Type B pancreatic cell (in vitro differentiated cells): ENCODE results near the gene LIMS1. TPM values are rescaled to one million over a fixed set of nuclear protein-coding genes. Genes with fewer than 3 reads are reported as not detected.

ENCODE experiments used
- DNase-seq: peaks from one replicate; pipeline ENCODE4 v3.0.0; 2021; ENCODE audit warnings: mixed read lengths; ENCODE audit not compliant: unreplicated experiment; ENCODE audit errors: extremely low spot score
- H3K27ac Mint-ChIP-seq: 2 replicates; pipeline ENCODE4 v1.8.0; 2021; ENCODE audit warnings: mild to moderate bottlenecking, mixed read lengths
- H3K27me3 Mint-ChIP-seq: 2 replicates; pipeline ENCODE4 v1.8.0; 2021; ENCODE audit warnings: mixed read lengths
- H3K36me3 Mint-ChIP-seq: 2 replicates; pipeline ENCODE4 v1.8.0; 2021; ENCODE audit warnings: mixed read lengths
- H3K4me1 Mint-ChIP-seq: one replicate; pipeline ENCODE4 v1.8.0; 2021; ENCODE audit warnings: mixed read lengths; ENCODE audit not compliant: unreplicated experiment
- H3K4me3 Mint-ChIP-seq: 2 replicates; pipeline ENCODE4 v1.8.0; 2021; ENCODE audit warnings: mild to moderate bottlenecking, mixed read lengths
- H3K9me3 Mint-ChIP-seq: 2 replicates; pipeline ENCODE4 v1.8.0; 2021; ENCODE audit warnings: mixed read lengths
- total RNA-seq: library from RNA; stranded (reverse); gene quantifications from 2 replicates; pipeline ENCODE4 v1.2.1, GENCODE V29; 2021; ENCODE audit warnings: low replicate concordance
- TF ChIP-seq, protein P1 (sequence below): fragments of 200-600 bp; sonication (generic); conservative IDR thresholded peaks from 2 replicates; pipeline ENCODE4 v1.5.0; 2021; ENCODE audit warnings: antibody characterized with exemption, mild to moderate bottlenecking

LIMS1 gene
- total RNA-seq, 1 donor from 2014 or later: 43.5 TPM

- Mint-ChIP-seq H3K4me3 (no peak overlapping the region), H3K4me1 (peaks cover 42% of the 10 kb centered on the region), H3K27ac (no peak overlapping the region), H3K36me3 (no peaks in the 10 kb centered on the region), H3K27me3 (no peaks in the 10 kb centered on the region), H3K9me3 (no peaks in the 10 kb centered on the region)
- no peak for DNase-seq
- TF ChIP-seq, protein P1, sequence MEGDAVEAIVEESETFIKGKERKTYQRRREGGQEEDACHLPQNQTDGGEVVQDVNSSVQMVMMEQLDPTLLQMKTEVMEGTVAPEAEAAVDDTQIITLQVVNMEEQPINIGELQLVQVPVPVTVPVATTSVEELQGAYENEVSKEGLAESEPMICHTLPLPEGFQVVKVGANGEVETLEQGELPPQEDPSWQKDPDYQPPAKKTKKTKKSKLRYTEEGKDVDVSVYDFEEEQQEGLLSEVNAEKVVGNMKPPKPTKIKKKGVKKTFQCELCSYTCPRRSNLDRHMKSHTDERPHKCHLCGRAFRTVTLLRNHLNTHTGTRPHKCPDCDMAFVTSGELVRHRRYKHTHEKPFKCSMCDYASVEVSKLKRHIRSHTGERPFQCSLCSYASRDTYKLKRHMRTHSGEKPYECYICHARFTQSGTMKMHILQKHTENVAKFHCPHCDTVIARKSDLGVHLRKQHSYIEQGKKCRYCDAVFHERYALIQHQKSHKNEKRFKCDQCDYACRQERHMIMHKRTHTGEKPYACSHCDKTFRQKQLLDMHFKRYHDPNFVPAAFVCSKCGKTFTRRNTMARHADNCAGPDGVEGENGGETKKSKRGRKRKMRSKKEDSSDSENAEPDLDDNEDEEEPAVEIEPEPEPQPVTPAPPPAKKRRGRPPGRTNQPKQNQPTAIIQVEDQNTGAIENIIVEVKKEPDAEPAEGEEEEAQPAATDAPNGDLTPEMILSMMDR: no peak
Observed at GRCh38 chr2:108632332-108633160, 98.3 kb downstream of the LIMS1 start.

DNA sequence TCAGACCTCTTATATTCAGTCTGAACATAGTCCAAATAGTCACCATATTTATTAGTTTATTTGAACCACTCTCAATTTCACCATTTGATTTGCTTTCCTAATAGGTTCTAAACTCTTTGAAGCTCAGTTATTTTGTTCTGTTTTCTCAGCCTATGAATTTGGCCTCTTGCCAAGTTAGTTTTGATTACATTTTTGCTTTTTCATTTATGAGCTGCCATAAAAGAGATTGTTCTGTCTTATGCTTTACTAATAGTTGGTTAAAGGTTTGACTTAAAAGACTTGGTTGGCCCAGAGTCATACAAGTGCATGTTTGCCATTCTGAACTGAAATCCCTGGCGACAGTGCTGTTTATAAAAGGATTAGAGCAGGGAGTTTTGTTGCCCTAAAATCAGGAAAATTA is 99.1 kb downstream of the LIMS1 start:
- peaks cover 36% of the 10 kb centered on the region for H3K4me1 Mint-ChIP-seq
- H3K27me3 Mint-ChIP-seq: no peaks in the 10 kb centered on the region

DNA sequence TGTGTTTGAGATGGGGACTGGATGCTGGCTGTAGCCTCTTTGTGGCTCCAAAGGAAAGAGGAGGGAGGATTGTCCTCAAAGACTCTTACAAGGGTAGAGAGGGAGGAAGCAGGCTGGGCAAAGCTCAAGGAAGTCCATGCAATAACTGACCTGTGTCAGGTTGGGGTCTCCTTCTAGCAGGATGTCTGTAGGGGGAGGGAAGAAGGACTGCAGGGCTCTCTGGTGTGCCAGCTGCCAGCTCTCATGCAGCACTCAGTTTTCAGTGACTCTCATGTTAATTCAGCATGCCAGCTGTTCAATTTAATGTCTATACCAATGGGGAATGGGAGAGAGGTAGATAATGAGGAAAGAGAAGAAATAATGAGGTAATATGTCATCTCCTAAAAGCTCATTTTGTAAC is 99.7 kb downstream of the LIMS1 start:
- Mint-ChIP-seq H3K4me3 (no peak overlapping the region), H3K9me3 (no peaks in the 10 kb centered on the region), H3K4me1 (peaks cover 36% of the 10 kb centered on the region), H3K27me3 (no peaks in the 10 kb centered on the region), H3K36me3 (no peaks in the 10 kb centered on the region), H3K27ac (no peak overlapping the region)
- TF ChIP-seq, protein P1: no peak
- no peak for DNase-seq

More for the DNA sequence above, 99.1 kb downstream of the LIMS1 start:
- Mint-ChIP-seq H3K4me3 (no peak overlapping the region), H3K36me3 (no peaks in the 10 kb centered on the region), H3K9me3 (no peaks in the 10 kb centered on the region), H3K27ac (no peak overlapping the region)
- DNase-seq: no peak
- TF ChIP-seq, protein P1: no peak

GRCh38 chr2:108634576-108635160 is 100.4 kb downstream of the LIMS1 start:
- peaks cover 36% of the 10 kb centered on the region for H3K4me1 Mint-ChIP-seq
- TF ChIP-seq, protein P1: no peak
- DNase-seq: no peak
- H3K27me3 Mint-ChIP-seq: no peaks in the 10 kb centered on the region
- no peaks in the 10 kb centered on the region for H3K36me3 Mint-ChIP-seq
- H3K9me3 Mint-ChIP-seq: no peaks in the 10 kb centered on the region
- no peak overlapping the region for H3K27ac Mint-ChIP-seq
- H3K4me3 Mint-ChIP-seq: no peak overlapping the region

- H3K4me3 Mint-ChIP-seq: no peak overlapping the region
- no peaks in the 10 kb centered on the region for H3K9me3 Mint-ChIP-seq
- no peaks in the 10 kb centered on the region for H3K27me3 Mint-ChIP-seq
- TF ChIP-seq, protein P1: no peak
- peak overlapping the region; percentile 11 for H3K27ac Mint-ChIP-seq
- peaks cover 44% of the 10 kb centered on the region for H3K4me1 Mint-ChIP-seq
- no peak for DNase-seq
- H3K36me3 Mint-ChIP-seq: no peaks in the 10 kb centered on the region
Observed at GRCh38 chr2:108635630-108636354, 101.5 kb downstream of the LIMS1 start.
